Measurements from ENCODE around the gene DTNBP1.
"Not testable (repeated sequence)": the region's sequence is repeated elsewhere in the genome, so short reads cannot be mapped to it uniquely, and the experiment has no call there.

Gene DTNBP1

DNA sequence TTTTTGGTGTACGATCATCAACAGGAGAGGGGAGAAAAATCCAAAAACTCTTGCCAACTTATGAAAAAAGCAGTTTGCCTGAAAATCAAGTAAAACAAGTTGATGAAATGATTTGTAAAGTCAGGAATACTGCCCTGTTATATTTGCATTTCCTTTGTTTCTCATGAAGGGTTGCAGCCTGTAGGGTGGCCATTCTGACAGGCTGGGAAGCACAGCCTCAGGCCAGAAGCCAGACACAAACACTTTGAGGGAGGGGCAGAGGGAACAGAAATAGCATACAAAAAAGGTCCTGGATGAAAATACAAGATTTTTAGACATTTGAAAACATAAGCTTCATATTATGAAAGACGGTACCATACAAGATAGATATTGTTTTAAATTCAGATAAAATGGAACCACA, 109.8 kb downstream of the DTNBP1 start:
- Histone ChIP-seq H3K36me3 (ENCODE audit: control insufficient read depth in 5 of 5, insufficient read depth in 5 of 5, low read length in 5 of 5) (no peaks in the 10 kb centered on the region), H3K4me3 (ENCODE audit: low read depth in 1 of 5, low read length in 5 of 5) (no peak overlapping the region), H3K9ac (ENCODE audit: low read length in 5 of 5) (no peak overlapping the region), H3K4me1 (ENCODE audit: control insufficient read depth in 5 of 5, insufficient read depth in 5 of 5, low read length in 5 of 5) (peaks cover 0 to 29% (median 16%) of the 10 kb centered on the region in 5 donors), H3K27me3 (ENCODE audit: control insufficient read depth in 5 of 5, insufficient read depth in 4 of 5, low read length in 5 of 5) (no peaks in the 10 kb centered on the region), H3K9me3 (ENCODE audit: control insufficient read depth in 5 of 5, low read length in 5 of 5) (no peaks in the 10 kb centered on the region), H3K27ac (ENCODE audit: low read depth, low read length) (no peak overlapping the region)

- H3K36me3 ChIP-seq (ENCODE audit: control insufficient read depth in 5 of 5, insufficient read depth in 5 of 5, low read length in 5 of 5): no peaks in the 10 kb centered on the region
- no peaks in the 10 kb centered on the region for H3K9me3 ChIP-seq (ENCODE audit: control insufficient read depth in 5 of 5, low read length in 5 of 5)
- H3K27me3 ChIP-seq (ENCODE audit: control insufficient read depth in 5 of 5, insufficient read depth in 4 of 5, low read length in 5 of 5): no peaks in the 10 kb centered on the region
- no peak overlapping the region for H3K27ac ChIP-seq (ENCODE audit: low read depth, low read length)
- H3K4me1 ChIP-seq (ENCODE audit: control insufficient read depth in 5 of 5, insufficient read depth in 5 of 5, low read length in 5 of 5): peaks cover 0 to 29% (median 16%) of the 10 kb centered on the region in 5 donors
- no peak overlapping the region for H3K4me3 ChIP-seq (ENCODE audit: low read depth in 1 of 5, low read length in 5 of 5)
- H3K9ac ChIP-seq (ENCODE audit: low read length in 5 of 5): no peak overlapping the region
Observed at GRCh38 chr6:15551798-15552197, 111.0 kb downstream of the DTNBP1 start.

DNA sequence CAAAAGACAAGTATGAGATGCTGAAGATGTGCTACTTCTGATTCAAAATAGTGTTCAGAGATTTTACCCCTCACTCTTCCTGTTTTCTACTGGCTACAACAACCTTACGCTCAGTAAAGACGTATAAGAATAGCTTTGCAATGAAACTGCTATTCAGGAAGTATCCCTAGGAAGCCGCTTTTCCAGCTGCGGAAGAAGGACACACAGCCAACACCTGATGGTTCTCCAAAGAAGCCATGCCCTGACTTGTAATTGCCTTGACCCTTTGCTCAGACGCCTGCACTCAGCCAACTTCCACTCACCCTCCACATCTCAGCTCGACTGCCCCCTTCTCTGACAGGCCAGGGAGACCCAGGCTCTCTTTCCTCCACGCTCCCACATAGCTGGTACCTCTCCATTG, 111.6 kb downstream of the DTNBP1 start:
- Histone ChIP-seq H3K36me3 (ENCODE audit: control insufficient read depth in 5 of 5, insufficient read depth in 5 of 5, low read length in 5 of 5) (no peaks in the 10 kb centered on the region), H3K9ac (ENCODE audit: low read length in 5 of 5) (no peak overlapping the region), H3K4me1 (ENCODE audit: control insufficient read depth in 5 of 5, insufficient read depth in 5 of 5, low read length in 5 of 5) (peaks cover 0 to 29% (median 16%) of the 10 kb centered on the region in 5 donors), H3K27me3 (ENCODE audit: control insufficient read depth in 5 of 5, insufficient read depth in 4 of 5, low read length in 5 of 5) (no peaks in the 10 kb centered on the region), H3K4me3 (ENCODE audit: low read depth in 1 of 5, low read length in 5 of 5) (no peak overlapping the region), H3K9me3 (ENCODE audit: control insufficient read depth in 5 of 5, low read length in 5 of 5) (no peaks in the 10 kb centered on the region), H3K27ac (ENCODE audit: low read depth, low read length) (no peak overlapping the region)

DNA sequence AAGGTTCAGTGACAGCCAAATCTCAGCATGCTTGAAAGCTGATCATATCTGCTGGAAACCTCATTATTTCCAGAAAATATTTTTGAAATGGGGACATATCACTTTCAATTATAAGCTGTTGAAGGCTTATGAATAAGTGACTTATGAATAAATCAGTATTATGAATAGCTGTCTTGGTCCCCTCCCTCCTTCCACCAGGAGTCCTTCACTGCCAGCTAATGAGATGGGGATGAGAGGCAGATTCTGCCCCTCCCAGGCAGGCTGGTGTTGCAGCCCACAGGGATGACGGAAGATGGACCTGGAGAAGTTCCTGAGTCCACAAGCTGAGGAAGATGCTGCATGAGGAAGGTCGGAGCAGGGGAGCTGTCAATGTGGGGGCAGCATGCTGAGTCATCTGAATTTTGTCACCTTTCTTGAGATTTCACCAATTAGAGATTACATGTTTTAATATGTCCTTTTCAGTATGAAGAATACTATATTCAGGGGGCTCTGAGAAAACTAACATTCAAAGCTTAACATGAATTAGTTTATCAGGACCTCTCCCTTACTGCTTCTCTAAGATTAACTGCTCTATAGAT, 112.2 kb downstream of the DTNBP1 start:
- Histone ChIP-seq H3K9me3 (ENCODE audit: control insufficient read depth in 5 of 5, low read length in 5 of 5) (no peaks in the 10 kb centered on the region), H3K9ac (ENCODE audit: low read length in 5 of 5) (no peak overlapping the region), H3K4me3 (ENCODE audit: low read depth in 1 of 5, low read length in 5 of 5) (no peak overlapping the region), H3K36me3 (ENCODE audit: control insufficient read depth in 5 of 5, insufficient read depth in 5 of 5, low read length in 5 of 5) (no peaks in the 10 kb centered on the region), H3K27me3 (ENCODE audit: control insufficient read depth in 5 of 5, insufficient read depth in 4 of 5, low read length in 5 of 5) (no peaks in the 10 kb centered on the region), H3K27ac (ENCODE audit: low read depth, low read length) (no peak overlapping the region), H3K4me1 (ENCODE audit: control insufficient read depth in 5 of 5, insufficient read depth in 5 of 5, low read length in 5 of 5) (peaks cover 1 to 25% (median 12%) of the 10 kb centered on the region in 5 donors)

- Histone ChIP-seq H3K4me1 (ENCODE audit: control insufficient read depth in 5 of 5, insufficient read depth in 5 of 5, low read length in 5 of 5) (peaks cover 2 to 26% (median 7%) of the 10 kb centered on the region in 5 donors), H3K4me3 (ENCODE audit: low read depth in 1 of 5, low read length in 5 of 5) (no peak overlapping the region), H3K9me3 (ENCODE audit: control insufficient read depth in 5 of 5, low read length in 5 of 5) (no peaks in the 10 kb centered on the region), H3K27ac (ENCODE audit: low read depth, low read length) (no peak overlapping the region), H3K9ac (ENCODE audit: low read length in 5 of 5) (no peak overlapping the region), H3K36me3 (ENCODE audit: control insufficient read depth in 5 of 5, insufficient read depth in 5 of 5, low read length in 5 of 5) (no peaks in the 10 kb centered on the region), H3K27me3 (ENCODE audit: control insufficient read depth in 5 of 5, insufficient read depth in 4 of 5, low read length in 5 of 5) (no peaks in the 10 kb centered on the region)
Observed at GRCh38 chr6:15549371-15549770, 113.5 kb downstream of the DTNBP1 start.

- Histone ChIP-seq H3K27ac (ENCODE audit: low read depth, low read length) (no peak overlapping the region), H3K4me1 (ENCODE audit: control insufficient read depth in 5 of 5, insufficient read depth in 5 of 5, low read length in 5 of 5) (peaks cover 2 to 25% (median 7%) of the 10 kb centered on the region in 5 donors), H3K36me3 (ENCODE audit: control insufficient read depth in 5 of 5, insufficient read depth in 5 of 5, low read length in 5 of 5) (no peaks in the 10 kb centered on the region), H3K9me3 (ENCODE audit: control insufficient read depth in 5 of 5, low read length in 5 of 5) (peaks cover 0 to 7% (median 0%) of the 10 kb centered on the region in 5 donors), H3K27me3 (ENCODE audit: control insufficient read depth in 5 of 5, insufficient read depth in 4 of 5, low read length in 5 of 5) (no peaks in the 10 kb centered on the region), H3K9ac (ENCODE audit: low read length in 5 of 5) (no peak overlapping the region), H3K4me3 (ENCODE audit: low read depth in 1 of 5, low read length in 5 of 5) (no peak overlapping the region)
Observed at GRCh38 chr6:15547400-15547799, 115.4 kb downstream of the DTNBP1 start.

DNA sequence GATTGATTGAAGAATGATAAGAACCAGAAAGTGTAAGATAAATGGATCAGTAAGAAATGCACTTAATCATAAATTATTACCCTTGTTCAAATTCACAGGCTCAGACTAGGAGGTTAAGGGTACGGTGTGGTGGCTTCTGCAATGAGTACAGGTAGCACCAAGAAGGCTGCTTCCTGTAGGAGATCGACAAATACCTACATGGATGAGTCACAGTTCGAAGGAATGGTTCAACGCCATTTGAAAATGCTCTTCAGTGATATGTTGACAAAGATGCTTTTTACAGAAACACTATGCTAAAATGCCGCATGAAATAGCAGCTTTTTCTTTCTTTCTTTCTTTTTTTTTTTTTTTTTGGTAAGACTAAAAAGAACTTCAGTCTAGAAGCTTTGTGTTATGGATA, 116.2 kb downstream of the DTNBP1 start:
- H3K4me3 ChIP-seq (ENCODE audit: low read depth in 1 of 5, low read length in 5 of 5): no peak overlapping the region
- H3K4me1 ChIP-seq (ENCODE audit: control insufficient read depth in 5 of 5, insufficient read depth in 5 of 5, low read length in 5 of 5): peaks cover 0 to 17% (median 4%) of the 10 kb centered on the region in 5 donors

DNA sequence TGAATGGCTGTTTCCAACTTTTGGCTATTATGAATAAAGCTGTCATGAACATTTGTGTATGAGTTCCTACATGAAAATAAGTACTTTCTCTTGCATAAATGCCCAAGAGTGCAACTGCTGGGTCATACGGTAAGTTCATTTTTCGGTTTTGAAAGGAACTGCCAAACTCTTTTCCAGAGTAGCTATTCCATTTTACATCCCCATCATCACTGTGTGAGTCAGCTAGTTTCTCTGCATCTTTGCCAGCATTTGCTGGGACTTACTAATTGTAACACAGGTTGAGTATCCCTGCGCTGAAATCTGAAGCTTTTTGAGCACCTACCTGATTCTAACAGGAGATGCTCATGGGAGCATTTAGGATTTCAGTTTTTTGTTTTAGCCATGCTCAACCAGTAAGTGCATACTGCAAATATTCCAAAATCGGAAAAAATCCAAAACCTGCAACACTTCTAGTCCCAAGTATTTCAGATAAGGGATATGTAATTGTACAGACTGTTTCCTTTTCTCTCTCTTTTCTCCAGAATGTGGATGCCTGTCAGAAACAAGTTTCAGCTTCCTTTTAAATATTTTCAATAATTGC, 118.4 kb downstream of the DTNBP1 start:
- Histone ChIP-seq H3K9ac (ENCODE audit: low read length in 5 of 5) (no peak overlapping the region), H3K9me3 (ENCODE audit: control insufficient read depth in 5 of 5, low read length in 5 of 5) (peaks cover 0 to 7% (median 0%) of the 10 kb centered on the region in 5 donors), H3K36me3 (ENCODE audit: control insufficient read depth in 5 of 5, insufficient read depth in 5 of 5, low read length in 5 of 5) (no peaks in the 10 kb centered on the region), H3K4me3 (ENCODE audit: low read depth in 1 of 5, low read length in 5 of 5) (no peak overlapping the region), H3K27ac (ENCODE audit: low read depth, low read length) (no peak overlapping the region), H3K4me1 (ENCODE audit: control insufficient read depth in 5 of 5, insufficient read depth in 5 of 5, low read length in 5 of 5) (peaks cover 0 to 6% (median 0%) of the 10 kb centered on the region in 5 donors), H3K27me3 (ENCODE audit: control insufficient read depth in 5 of 5, insufficient read depth in 4 of 5, low read length in 5 of 5) (no peaks in the 10 kb centered on the region)

More for the DNA sequence above, 116.2 kb downstream of the DTNBP1 start:
- H3K9ac ChIP-seq (ENCODE audit: low read length in 5 of 5): no peak overlapping the region
- H3K9me3 ChIP-seq (ENCODE audit: control insufficient read depth in 5 of 5, low read length in 5 of 5): peaks cover 0 to 7% (median 0%) of the 10 kb centered on the region in 5 donors
- H3K36me3 ChIP-seq (ENCODE audit: control insufficient read depth in 5 of 5, insufficient read depth in 5 of 5, low read length in 5 of 5): no peaks in the 10 kb centered on the region
- no peaks in the 10 kb centered on the region for H3K27me3 ChIP-seq (ENCODE audit: control insufficient read depth in 5 of 5, insufficient read depth in 4 of 5, low read length in 5 of 5)
- no peak overlapping the region for H3K27ac ChIP-seq (ENCODE audit: low read depth, low read length)

DNA sequence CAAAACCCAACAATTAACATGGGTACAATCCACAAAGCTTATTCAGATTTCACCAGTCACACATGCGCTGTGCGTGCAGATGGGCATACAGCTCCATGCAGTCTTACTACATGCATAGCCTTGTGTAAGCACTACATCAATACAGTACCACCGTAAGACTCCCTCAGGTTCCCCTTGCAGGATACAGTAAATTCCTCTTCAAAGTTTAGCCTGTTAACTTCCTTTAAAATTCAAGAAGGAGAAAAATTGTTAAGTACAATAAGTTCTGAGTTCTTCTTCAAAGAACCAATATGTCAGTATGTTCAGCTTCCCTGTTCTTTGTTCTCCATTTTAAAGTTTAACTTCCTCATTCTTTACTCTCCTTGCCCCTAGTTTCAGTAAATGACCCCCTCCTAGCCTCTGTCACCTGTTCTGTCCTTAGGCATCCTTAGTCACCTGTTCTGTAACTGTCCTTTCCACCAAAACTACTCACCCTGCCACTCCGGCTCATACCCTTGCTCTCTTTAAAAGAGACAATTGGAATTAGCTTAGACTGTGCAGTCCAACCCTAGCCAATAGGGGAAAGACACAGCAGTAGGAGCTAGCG, 119.4 kb downstream of the DTNBP1 start:
- not testable (repeated sequence) for H3K4me3 ChIP-seq (ENCODE audit: low read depth in 1 of 5, low read length in 5 of 5); H3K9me3 ChIP-seq (ENCODE audit: control insufficient read depth in 5 of 5, low read length in 5 of 5); H3K36me3 ChIP-seq (ENCODE audit: control insufficient read depth in 5 of 5, insufficient read depth in 5 of 5, low read length in 5 of 5); H3K4me1 ChIP-seq (ENCODE audit: control insufficient read depth in 5 of 5, insufficient read depth in 5 of 5, low read length in 5 of 5); H3K27me3 ChIP-seq (ENCODE audit: control insufficient read depth in 5 of 5, insufficient read depth in 4 of 5, low read length in 5 of 5); H3K9ac ChIP-seq (ENCODE audit: low read length in 5 of 5); H3K27ac ChIP-seq (ENCODE audit: low read depth, low read length)

GRCh38 chr6:15539722-15540270, 123.0 kb downstream of the DTNBP1 start:
- no peak overlapping the region for H3K27ac ChIP-seq (ENCODE audit: low read depth, low read length)
- no peaks in the 10 kb centered on the region for H3K27me3 ChIP-seq (ENCODE audit: control insufficient read depth in 5 of 5, insufficient read depth in 4 of 5, low read length in 5 of 5)
- peaks cover 0 to 9% (median 9%) of the 10 kb centered on the region in 5 donors for H3K4me1 ChIP-seq (ENCODE audit: control insufficient read depth in 5 of 5, insufficient read depth in 5 of 5, low read length in 5 of 5)
- peaks cover 0 to 7% (median 0%) of the 10 kb centered on the region in 5 donors for H3K9me3 ChIP-seq (ENCODE audit: control insufficient read depth in 5 of 5, low read length in 5 of 5)
- H3K36me3 ChIP-seq (ENCODE audit: control insufficient read depth in 5 of 5, insufficient read depth in 5 of 5, low read length in 5 of 5): no peaks in the 10 kb centered on the region
- no peak overlapping the region for H3K4me3 ChIP-seq (ENCODE audit: low read depth in 1 of 5, low read length in 5 of 5)
- H3K9ac ChIP-seq (ENCODE audit: low read length in 5 of 5): no peak overlapping the region
